Peyer's patch (tissue), 4 donors: Measurements from ENCODE around the gene MSI2.

Experiments used
- CTCF ChIP-seq, 6 experiments: fragments of 450-650 bp in 4 of 6; fragments of 200-600 bp in 2 of 6; sonication (generic) in 1 of 6; IDR thresholded peaks; one replicate each; pipeline ENCODE4 v1.5.1; 2017 to 2019; ENCODE audit warnings: antibody characterized with exemption in 6 of 6, mild to moderate bottlenecking in 3 of 6, moderate library complexity in 1 of 6
- POLR2A ChIP-seq, 2 donors: fragments of 450-650 bp; IDR thresholded peaks; one replicate each; pipeline ENCODE4 v1.5.1; 2017; ENCODE audit warnings: antibody characterized with exemption in 2 of 2, mild to moderate bottlenecking in 2 of 2, moderate library complexity in 2 of 2

- TF ChIP-seq POLR2A (IDR thresholded peaks at IDR 0.05) (no peak), CTCF (IDR thresholded peaks at IDR 0.05) (no peak)
These were observed 388.0 kb downstream of the MSI2 start for GRCh38 chr17:57644326-57644725.
